ENCODE results near the gene PLK5. TPM values are rescaled to one million over a fixed set of nuclear protein-coding genes. Genes with fewer than 3 reads are reported as not detected.
"Not testable (repeated sequence)": the region's sequence is repeated elsewhere in the genome, so short reads cannot be mapped to it uniquely, and the experiment has no call there.

PLK5 gene
- total RNA-seq, 1 experiment from 2014 or later: 1.4 TPM

GRCh38 chr19:1474765-1475351 lies 49.0 kb upstream of the PLK5 start:
- DNase-seq (ENCODE audit: low spot score): no peak
- ChIA-PET CTCF (interaction anchor here (1.0 to 2.6 kb wide), 3 partner anchors 9 to 30 kb away, joined by 4 to 16 read pairs (median 15); no protein-coding TSS in a partner anchor), POLR2A (interaction anchor here (0.6 kb wide), 1 partner anchor 24 kb away, joined by 3 read pairs; no protein-coding TSS in a partner anchor)
- TF ChIP-seq CREB1 (CRISPR knock-in tag; IDR thresholded peaks at IDR 0.05): no peak
- 0 out of 2 replicates have a peak, but pooled peaks have one; percentile 40 for TF ChIP-seq PRDM15 (CRISPR knock-in tag; IDR thresholded peaks at IDR 0.05)
- H3K4me1 Mint-ChIP-seq: peaks cover 12% of the 10 kb centered on the region; the same call in 1 of the 2 replicates
- no peak overlapping the region for H3K27ac Mint-ChIP-seq
- H3K27me3 Mint-ChIP-seq (ENCODE audit: low read depth): peaks cover 28% of the 10 kb centered on the region
- H3K9me3 Mint-ChIP-seq: no peaks in the 10 kb centered on the region
- H3K36me3 Mint-ChIP-seq: peaks cover 4% of the 10 kb centered on the region
- no peak for ATAC-seq
- H3K4me3 Mint-ChIP-seq: no peak overlapping the region

GRCh38 chr19:1475751-1476437 lies 48.0 kb upstream of the PLK5 start:
- TF ChIP-seq TEAD4 (CRISPR knock-in tag; IDR thresholded peaks at IDR 0.05) (no peak), FOXK1 (CRISPR knock-in tag; IDR thresholded peaks at IDR 0.05) (no peak), RELA (CRISPR knock-in tag; IDR thresholded peaks at IDR 0.05; ENCODE audit: borderline replicate concordance) (no peak), SMAD4 (CRISPR knock-in tag; IDR thresholded peaks at IDR 0.05) (no peak), E2F4 (CRISPR knock-in tag; IDR thresholded peaks at IDR 0.05; ENCODE audit: borderline replicate concordance, low read depth) (no peak), SP1 (CRISPR knock-in tag; conservative IDR thresholded peaks at IDR 0.05) (no peak), GRHL2 (CRISPR knock-in tag; IDR thresholded peaks at IDR 0.05; ENCODE audit: insufficient replicate concordance, severe bottlenecking) (no peak), GTF2I (CRISPR knock-in tag; conservative IDR thresholded peaks at IDR 0.05) (no peak), AFF4 (CRISPR knock-in tag; IDR thresholded peaks at IDR 0.05; ENCODE audit: borderline replicate concordance) (no peak), CDX4 (CRISPR knock-in tag; IDR thresholded peaks at IDR 0.05; ENCODE audit: borderline replicate concordance) (no peak), HMGA2 (CRISPR knock-in tag; IDR thresholded peaks at IDR 0.05) (no peak), NR1H2 (CRISPR knock-in tag; IDR thresholded peaks at IDR 0.05) (no peak), ZNF138 (CRISPR knock-in tag; conservative IDR thresholded peaks at IDR 0.05) (no peak)
- TF ChIP-seq, protein P1, sequence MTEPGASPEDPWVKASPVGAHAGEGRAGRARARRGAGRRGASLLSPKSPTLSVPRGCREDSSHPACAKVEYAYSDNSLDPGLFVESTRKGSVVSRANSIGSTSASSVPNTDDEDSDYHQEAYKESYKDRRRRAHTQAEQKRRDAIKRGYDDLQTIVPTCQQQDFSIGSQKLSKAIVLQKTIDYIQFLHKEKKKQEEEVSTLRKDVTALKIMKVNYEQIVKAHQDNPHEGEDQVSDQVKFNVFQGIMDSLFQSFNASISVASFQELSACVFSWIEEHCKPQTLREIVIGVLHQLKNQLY (CRISPR knock-in tag; IDR thresholded peaks at IDR 0.05): no peak
- TF ChIP-seq, protein P2, sequence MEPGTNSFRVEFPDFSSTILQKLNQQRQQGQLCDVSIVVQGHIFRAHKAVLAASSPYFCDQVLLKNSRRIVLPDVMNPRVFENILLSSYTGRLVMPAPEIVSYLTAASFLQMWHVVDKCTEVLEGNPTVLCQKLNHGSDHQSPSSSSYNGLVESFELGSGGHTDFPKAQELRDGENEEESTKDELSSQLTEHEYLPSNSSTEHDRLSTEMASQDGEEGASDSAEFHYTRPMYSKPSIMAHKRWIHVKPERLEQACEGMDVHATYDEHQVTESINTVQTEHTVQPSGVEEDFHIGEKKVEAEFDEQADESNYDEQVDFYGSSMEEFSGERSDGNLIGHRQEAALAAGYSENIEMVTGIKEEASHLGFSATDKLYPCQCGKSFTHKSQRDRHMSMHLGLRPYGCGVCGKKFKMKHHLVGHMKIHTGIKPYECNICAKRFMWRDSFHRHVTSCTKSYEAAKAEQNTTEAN (CRISPR knock-in tag; IDR thresholded peaks at IDR 0.05): no peak
- no peaks in the 10 kb centered on the region for H3K9me3 Mint-ChIP-seq
- ChIA-PET CTCF (interaction anchor here (0.7 to 2.6 kb wide), 4 partner anchors 10 to 70 kb away, joined by 3 to 16 read pairs (median 4); no protein-coding TSS in a partner anchor), POLR2A (no interaction called here)
- H3K36me3 Mint-ChIP-seq: peaks cover 4% of the 10 kb centered on the region
- no peak overlapping the region for H3K4me3 Mint-ChIP-seq
- no peak for DNase-seq (ENCODE audit: low spot score)
- H3K27ac Mint-ChIP-seq: no peak overlapping the region
- peaks cover 10% of the 10 kb centered on the region; the same call in 1 of the 2 replicates for H3K4me1 Mint-ChIP-seq
- H3K27me3 Mint-ChIP-seq (ENCODE audit: low read depth): peaks cover 23% of the 10 kb centered on the region
- no peak for ATAC-seq

GRCh38 chr19:1477056-1477455 lies 46.8 kb upstream of the PLK5 start:
- CTCF ChIA-PET: interaction anchor here (1.0 to 1.5 kb wide), 3 partner anchors 11 to 32 kb away, joined by 3 to 5 read pairs (median 3); no protein-coding TSS in a partner anchor
- H3K4me1 Mint-ChIP-seq; H3K27ac Mint-ChIP-seq; DNase-seq (ENCODE audit: low spot score); POLR2A ChIA-PET; H3K36me3 Mint-ChIP-seq; H3K9me3 Mint-ChIP-seq; ATAC-seq: not testable (repeated sequence)
- peaks cover 12% of the 10 kb centered on the region for H3K27me3 Mint-ChIP-seq (ENCODE audit: low read depth)
- H3K4me3 Mint-ChIP-seq: peak overlapping the region; percentile 45
